Stomach (tissue), 9 donors: ENCODE measurements around the gene STK35. TPM values are rescaled to one million over a fixed set of nuclear protein-coding genes. Genes with fewer than 3 reads are reported as not detected.
A peak's percentile ranks its signal among the peaks of the same experiment; 100 is the strongest.

Experiments
- DNase-seq, 2 donors: peaks; one replicate each; pipeline versions ENCODE4 v3.0.0 to v3.0.0-alpha.2; 2013 to 2019
- H3K27ac ChIP-seq, 5 donors: fragments of 200-600 bp in 4 of 5; sonication (generic) in 4 of 5; one replicate each; pipeline ENCODE4 v1.5.1; 2013 to 2019; ENCODE audit warnings: mild to moderate bottlenecking in 1 of 5, moderate library complexity in 1 of 5
- H3K27me3 ChIP-seq, 3 donors: fragments of 200-600 bp; sonication (generic); one replicate each; pipeline ENCODE4 v1.5.1; 2017 to 2019; ENCODE audit warnings: mixed run types in 1 of 3
- H3K36me3 ChIP-seq, 4 donors: fragments of 200-600 bp; sonication (generic); 1 replicate in 3 of 4; 2 replicates in 1 of 4; pipeline ENCODE4 v1.5.1; 2016 to 2019
- H3K4me1 ChIP-seq, 4 donors: fragments of 200-600 bp; sonication (generic); one replicate each; pipeline ENCODE4 v1.5.1; 2016 to 2019
- H3K4me3 ChIP-seq, 4 donors: fragments of 200-600 bp; sonication (generic) in 3 of 4; one replicate each; pipeline ENCODE4 v1.5.1; 2016 to 2019; ENCODE audit warnings: mild to moderate bottlenecking in 1 of 4
- H3K9me3 ChIP-seq, 4 donors: fragments of 200-600 bp; sonication (generic); one replicate each; pipeline ENCODE4 v1.5.1; 2016 to 2019
- EP300 ChIP-seq: sonication (generic); formaldehyde crosslinking; IDR thresholded peaks from one replicate; pipeline ENCODE4 v1.6.1; 2017; ENCODE audit warnings: antibody characterized with exemption
- POLR2A ChIP-seq, 4 donors: fragments of 450-650 bp; IDR thresholded peaks; one replicate each; pipeline ENCODE4 v1.6.1; 2016; ENCODE audit warnings: antibody characterized with exemption in 4 of 4, control low read depth in 2 of 4, mild to moderate bottlenecking in 1 of 4, moderate library complexity in 1 of 4
- POLR2AphosphoS5 ChIP-seq, 3 donors: sonication (generic); formaldehyde crosslinking; IDR thresholded peaks; one replicate each; pipeline ENCODE4 v1.6.1; 2016; ENCODE audit warnings: antibody characterized with exemption in 3 of 3
- WGBS, 5 donors: extraction: QIAGEN DNeasy Blood & Tissue Kit in 3 of 5; methylation state at CpG; one replicate each; pipeline versions ENCODE4 v1.1.5 to v1.1.7; 2013 to 2018; 5-methylcytosine and 5-hydroxymethylcytosine counted together
- intact Hi-C: fragments of 100-400 bp; cut with DNase I; formaldehyde crosslinking; loops from one replicate; pipeline ENCODE4 v1.15.1; 2023; ENCODE audit warnings: low total_unique reads
- polyA plus RNA-seq, 3 donors: library from polyadenylated mRNA; stranded (reverse); fragments of 200-250 nt; gene quantifications; one replicate each; pipeline ENCODE4 v1.2.3, GENCODE V29; 2013
- total RNA-seq, 5 donors: library from RNA; depleted of rRNA; stranded (reverse); fragments of >200 nt; gene quantifications; one replicate each; pipeline versions ENCODE4 v1.1.0 to v1.2.3, GENCODE V29; 2014 to 2016
- TF ChIP-seq, protein P1 (sequence below), 7 experiments: fragments of 450-650 bp in 4 of 7; fragments of 200-600 bp in 3 of 7; sonication (generic) in 3 of 7; IDR thresholded peaks; one replicate each; pipeline ENCODE4 v1.5.1; 2016 to 2019; ENCODE audit warnings: antibody characterized with exemption in 7 of 7, control low read depth in 2 of 7, mild to moderate bottlenecking in 1 of 7
- donor health status: healthy with polysubstance abuse.
- donor health status: Bipolar disorder and iron deficiency.
- donor health status: healthy.

STK35 gene
- total and polyA plus RNA-seq, 8 donors, result 4.2 to 26.1 (median 9.1) TPM

GRCh38 chr20:2122936-2123335 lies 21.3 kb downstream of the STK35 start:
- H3K36me3 ChIP-seq, result peaks cover 0 to 20% (median 15%) of the 10 kb centered on the region in 4 donors
- no peaks in the 10 kb centered on the region for H3K27me3 ChIP-seq
- H3K4me3 ChIP-seq, result no peak overlapping the region
- TF ChIP-seq POLR2A (IDR thresholded peaks at IDR 0.05), result no peak
- TF ChIP-seq, protein P1, sequence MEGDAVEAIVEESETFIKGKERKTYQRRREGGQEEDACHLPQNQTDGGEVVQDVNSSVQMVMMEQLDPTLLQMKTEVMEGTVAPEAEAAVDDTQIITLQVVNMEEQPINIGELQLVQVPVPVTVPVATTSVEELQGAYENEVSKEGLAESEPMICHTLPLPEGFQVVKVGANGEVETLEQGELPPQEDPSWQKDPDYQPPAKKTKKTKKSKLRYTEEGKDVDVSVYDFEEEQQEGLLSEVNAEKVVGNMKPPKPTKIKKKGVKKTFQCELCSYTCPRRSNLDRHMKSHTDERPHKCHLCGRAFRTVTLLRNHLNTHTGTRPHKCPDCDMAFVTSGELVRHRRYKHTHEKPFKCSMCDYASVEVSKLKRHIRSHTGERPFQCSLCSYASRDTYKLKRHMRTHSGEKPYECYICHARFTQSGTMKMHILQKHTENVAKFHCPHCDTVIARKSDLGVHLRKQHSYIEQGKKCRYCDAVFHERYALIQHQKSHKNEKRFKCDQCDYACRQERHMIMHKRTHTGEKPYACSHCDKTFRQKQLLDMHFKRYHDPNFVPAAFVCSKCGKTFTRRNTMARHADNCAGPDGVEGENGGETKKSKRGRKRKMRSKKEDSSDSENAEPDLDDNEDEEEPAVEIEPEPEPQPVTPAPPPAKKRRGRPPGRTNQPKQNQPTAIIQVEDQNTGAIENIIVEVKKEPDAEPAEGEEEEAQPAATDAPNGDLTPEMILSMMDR (IDR thresholded peaks at IDR 0.05), result no peak
- peak in 1 of 3 donors; percentile 25 for TF ChIP-seq POLR2AphosphoS5 (IDR thresholded peaks at IDR 0.05)
- peak; percentile 28 for TF ChIP-seq EP300
- H3K9me3 ChIP-seq, result no peaks in the 10 kb centered on the region
- peaks cover 6 to 93% (median 38%) of the 10 kb centered on the region in 4 donors for H3K4me1 ChIP-seq
- H3K27ac ChIP-seq, result peak overlapping the region in 3 of 5 donors; percentile 16 to 36 (median 25)
- 54 to 86% (median 67%) methylated on average over 6 of the region's 6 CpGs for WGBS, 5 donors
- DNase-seq, result peak in 1 of 2 donors; percentile 82
- intact Hi-C loops, result no loop called here

GRCh38 chr20:2123720-2124119 lies 22.1 kb downstream of the STK35 start:
- H3K27ac ChIP-seq, result peak overlapping the region in 1 of 5 donors; percentile 25
- H3K36me3 ChIP-seq, result peaks cover 0 to 19% (median 13%) of the 10 kb centered on the region in 4 donors
- DNase-seq, result no peak
- H3K4me1 ChIP-seq, result peaks cover 6 to 90% (median 37%) of the 10 kb centered on the region in 4 donors
- intact Hi-C loops, result no loop called here
- TF ChIP-seq EP300, result no peak
- TF ChIP-seq, protein P1 (IDR thresholded peaks at IDR 0.05), result no peak
- no peak for TF ChIP-seq POLR2A (IDR thresholded peaks at IDR 0.05)
- TF ChIP-seq POLR2AphosphoS5 (IDR thresholded peaks at IDR 0.05), result no peak
- no peaks in the 10 kb centered on the region for H3K9me3 ChIP-seq
- no peaks in the 10 kb centered on the region for H3K27me3 ChIP-seq
- H3K4me3 ChIP-seq, result no peak overlapping the region
- WGBS, 5 donors, result 88 to 94% (median 92%) methylated on average over 5 of the region's 5 CpGs

GRCh38 chr20:2124564-2125213 lies 23.1 kb downstream of the STK35 start:
- no peak for TF ChIP-seq POLR2A (IDR thresholded peaks at IDR 0.05)
- no peak for TF ChIP-seq EP300
- TF ChIP-seq, protein P1 (IDR thresholded peaks at IDR 0.05), result no peak
- peaks cover 0 to 16% (median 8%) of the 10 kb centered on the region in 4 donors for H3K36me3 ChIP-seq
- H3K27ac ChIP-seq, result peak overlapping the region in 1 of 5 donors; percentile 13
- no peak overlapping the region for H3K4me3 ChIP-seq
- no peak for DNase-seq
- peaks cover 6 to 86% (median 33%) of the 10 kb centered on the region in 4 donors for H3K4me1 ChIP-seq
- intact Hi-C loops, result no loop called here
- H3K9me3 ChIP-seq, result no peaks in the 10 kb centered on the region
- 79 to 85% (median 83%) methylated on average over 7 of the region's 7 CpGs for WGBS, 5 donors
- H3K27me3 ChIP-seq, result no peaks in the 10 kb centered on the region

GRCh38 chr20:2125474-2126112 lies 24.0 kb downstream of the STK35 start:
- intact Hi-C loops, result no loop called here
- H3K4me1 ChIP-seq, result peaks cover 6 to 82% (median 33%) of the 10 kb centered on the region in 4 donors

More at GRCh38 chr20:2125474-2126112, 24.0 kb downstream of the STK35 start:
- DNase-seq, result no peak
- TF ChIP-seq POLR2AphosphoS5 (IDR thresholded peaks at IDR 0.05) (no peak), POLR2A (IDR thresholded peaks at IDR 0.05) (no peak), EP300 (no peak)
- TF ChIP-seq, protein P1 (IDR thresholded peaks at IDR 0.05), result no peak
- Histone ChIP-seq H3K4me3 (no peak overlapping the region), H3K27me3 (no peaks in the 10 kb centered on the region), H3K9me3 (no peaks in the 10 kb centered on the region), H3K27ac (no peak overlapping the region), H3K36me3 (peaks cover 0 to 16% (median 8%) of the 10 kb centered on the region in 4 donors)
- WGBS, 5 donors, result 72 to 85% (median 81%) methylated on average over 7 of the region's 7 CpGs
